ENCODE results near the gene BANK1.

- TF ChIP-seq CTCF (conservative IDR thresholded peaks at IDR 0.05 in 1 of 2, IDR thresholded peaks at IDR 0.05 in 1 of 2; ENCODE audit: low read depth in 1 of 2, low read length in 2 of 2) (no peak), EZH2 (IDR thresholded peaks at IDR 0.05; ENCODE audit: low read length, missing control alignments) (no peak)
These were observed 56.0 kb downstream of the BANK1 start for GRCh38 chr4:101846550-101846949.

Measured in fibroblast of lung (primary cell).